SJSA1 (cell line): ENCODE data around the gene SNX8. TPM values are rescaled to one million over a fixed set of nuclear protein-coding genes. Genes with fewer than 3 reads are reported as not detected.

Source experiments
- DNase-seq, 2 experiments: peaks; one replicate each; pipeline ENCODE4 v3.0.0-alpha.2; 2015 to 2020; ENCODE audit warnings: low spot score in 2 of 2, low read depth in 1 of 2
- H3K27ac ChIP-seq: fragments of 250-450 bp; sonication (Bioruptor Pico); 2 replicates; pipeline ENCODE4 v1.5.1; 2020; ENCODE audit warnings: mild to moderate bottlenecking, moderate library complexity
- H3K27me3 ChIP-seq: fragments of 250-450 bp; sonication (Bioruptor Pico); replicated peaks from 2 replicates; pipeline ENCODE4 v1.5.1; 2020; ENCODE audit warnings: mild to moderate bottlenecking, moderate library complexity
- H3K36me3 ChIP-seq: fragments of 250-450 bp; sonication (Bioruptor Pico); 2 replicates; pipeline ENCODE4 v1.5.1; 2020; ENCODE audit warnings: mild to moderate bottlenecking
- H3K4me1 ChIP-seq: fragments of 250-450 bp; sonication (Bioruptor Pico); replicated peaks from 2 replicates; pipeline ENCODE4 v1.6.1; 2021; ENCODE audit warnings: mild to moderate bottlenecking
- H3K4me3 ChIP-seq: fragments of 250-450 bp; sonication (Bioruptor Pico); 2 replicates; pipeline ENCODE4 v1.5.1; 2020; ENCODE audit warnings: mild to moderate bottlenecking
- H3K9me3 ChIP-seq: fragments of 250-450 bp; sonication (Bioruptor Pico); replicated peaks from 2 replicates; pipeline ENCODE4 v1.5.1; 2020; ENCODE audit warnings: mild to moderate bottlenecking
- total RNA-seq: library from RNA; depleted of rRNA; stranded (reverse); fragments of >200 nt; shearing (Covaris generic); gene quantifications from 2 replicates; pipeline ENCODE4 v1.2.3, GENCODE V29; 2014

Gene SNX8
- total RNA-seq, 1 experiment from 2014 or later = 12.2 TPM

DNA sequence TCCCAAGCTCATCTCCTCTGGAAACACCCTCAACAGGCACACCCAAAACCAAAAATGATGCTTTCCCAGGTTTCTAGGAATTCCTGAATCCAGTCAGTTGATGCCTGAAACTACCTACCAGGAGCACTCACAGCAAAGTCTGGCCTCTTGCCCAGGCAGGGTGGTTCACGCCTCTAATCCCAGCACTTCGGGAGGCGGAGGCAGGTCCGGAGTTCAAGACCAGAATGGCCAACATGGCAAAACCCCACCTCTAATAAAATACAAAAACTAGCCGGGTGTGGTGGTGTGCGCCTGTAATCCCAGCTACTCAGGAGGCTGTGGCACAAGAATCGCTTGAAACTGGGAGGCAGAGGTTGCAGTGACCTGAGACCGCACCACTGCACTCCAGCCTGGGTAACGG, 83.4 kb downstream of the SNX8 start:
- Histone ChIP-seq H3K27me3 (no peaks in the 10 kb centered on the region), H3K4me3 (no peak overlapping the region), H3K27ac (no peak overlapping the region), H3K9me3 (no peaks in the 10 kb centered on the region), H3K4me1 (peaks cover 14% of the 10 kb centered on the region), H3K36me3 (peaks cover 67% of the 10 kb centered on the region)
- no peak for DNase-seq

DNA sequence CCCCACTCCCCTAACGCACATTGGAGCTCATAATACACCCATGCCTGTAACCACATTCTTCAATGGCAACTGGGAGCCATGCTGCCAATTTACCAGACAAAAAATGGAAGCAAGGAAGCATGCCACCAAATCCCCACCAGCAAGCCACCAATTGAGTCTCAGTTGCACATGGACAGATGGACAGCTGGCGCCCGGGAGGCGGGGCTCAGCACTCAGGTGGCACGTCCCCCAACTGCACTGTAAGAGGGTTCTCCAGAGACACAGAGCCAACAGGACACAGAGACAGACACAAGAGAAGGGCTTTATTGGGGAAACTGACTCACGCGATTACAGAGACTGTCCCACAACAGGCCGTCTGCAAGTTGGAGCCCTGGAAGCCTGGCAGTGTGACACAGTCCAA, 84.0 kb downstream of the SNX8 start:
- H3K27me3 ChIP-seq = no peaks in the 10 kb centered on the region
- H3K27ac ChIP-seq = no peak overlapping the region
- no peak for DNase-seq
- peaks cover 67% of the 10 kb centered on the region for H3K36me3 ChIP-seq
- peaks cover 14% of the 10 kb centered on the region for H3K4me1 ChIP-seq
- H3K9me3 ChIP-seq = no peaks in the 10 kb centered on the region
- H3K4me3 ChIP-seq = no peak overlapping the region

DNA sequence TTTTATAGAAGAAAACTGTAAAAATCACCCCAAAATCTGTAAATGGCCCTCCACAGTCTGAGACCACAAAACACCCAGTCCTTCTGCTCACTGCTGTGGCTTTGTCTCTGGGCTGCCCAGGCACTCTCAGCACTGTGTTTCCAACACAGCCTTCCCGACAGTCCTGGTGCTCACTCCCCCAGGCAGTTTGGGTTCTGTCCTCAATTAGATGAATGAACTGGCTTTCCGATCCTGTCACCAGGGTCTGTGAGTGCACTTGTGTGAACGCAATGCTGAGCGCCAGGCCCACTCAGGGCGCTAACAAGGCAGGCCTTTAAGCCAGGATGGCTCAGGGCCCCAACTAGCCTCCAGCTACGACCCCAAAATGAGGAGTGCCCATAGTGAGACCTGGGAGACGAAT, 84.8 kb downstream of the SNX8 start:
- Histone ChIP-seq H3K4me3 (no peak overlapping the region), H3K27me3 (no peaks in the 10 kb centered on the region), H3K27ac (no peak overlapping the region), H3K36me3 (peaks cover 60% of the 10 kb centered on the region), H3K9me3 (no peaks in the 10 kb centered on the region), H3K4me1 (peaks cover 14% of the 10 kb centered on the region)
- no peak for DNase-seq

DNA sequence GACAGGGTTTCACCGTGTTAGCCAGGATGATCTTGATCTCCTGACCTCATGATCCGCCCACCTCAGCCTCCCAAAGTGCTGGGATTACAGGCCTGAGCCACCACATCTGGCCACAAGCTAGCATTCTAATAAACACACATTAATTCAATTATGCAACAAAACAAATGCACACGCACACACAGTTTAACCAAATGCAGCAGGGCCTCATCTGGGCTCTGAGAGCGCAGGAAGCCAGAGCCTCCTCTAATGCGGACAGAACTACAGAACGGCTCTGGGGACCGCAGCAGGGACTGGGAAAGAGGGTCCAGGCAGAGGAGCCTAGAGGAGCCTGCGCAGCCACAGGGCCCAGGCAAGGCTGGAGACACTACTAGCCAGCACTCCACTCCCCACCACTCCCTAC, 85.3 kb downstream of the SNX8 start:
- H3K9me3 ChIP-seq = no peaks in the 10 kb centered on the region
- DNase-seq = no peak
- H3K27ac ChIP-seq = no peak overlapping the region
- no peaks in the 10 kb centered on the region for H3K27me3 ChIP-seq
- H3K36me3 ChIP-seq = peaks cover 57% of the 10 kb centered on the region
- no peak overlapping the region for H3K4me3 ChIP-seq
- H3K4me1 ChIP-seq = peaks cover 11% of the 10 kb centered on the region

DNA sequence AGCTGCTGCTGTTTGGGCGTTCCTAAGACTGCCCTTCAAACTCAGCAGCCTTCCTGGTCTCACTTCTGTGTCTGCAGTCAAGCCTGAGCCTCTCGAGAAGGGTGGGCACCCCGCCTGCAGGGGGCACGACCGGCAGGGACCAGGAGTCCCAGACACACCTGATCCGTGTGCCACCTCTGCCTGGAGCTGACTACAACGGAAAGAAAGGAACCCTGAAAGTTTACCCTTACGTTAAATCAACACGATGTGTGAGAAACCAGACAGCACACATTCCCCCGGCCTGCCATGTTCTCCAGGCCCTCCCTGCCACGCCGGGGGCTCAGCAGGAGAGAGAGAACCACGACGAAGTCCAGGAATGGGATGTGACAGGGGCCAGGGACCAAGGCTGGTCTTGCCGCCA, 86.5 kb downstream of the SNX8 start:
- H3K4me3 ChIP-seq = no peak overlapping the region
- no peaks in the 10 kb centered on the region for H3K9me3 ChIP-seq
- peaks cover 6% of the 10 kb centered on the region; the same call in 1 of the 2 replicates for H3K4me1 ChIP-seq
- no peaks in the 10 kb centered on the region for H3K27me3 ChIP-seq
- H3K36me3 ChIP-seq = peaks cover 64% of the 10 kb centered on the region
- H3K27ac ChIP-seq = no peak overlapping the region
- no peak for DNase-seq

DNA sequence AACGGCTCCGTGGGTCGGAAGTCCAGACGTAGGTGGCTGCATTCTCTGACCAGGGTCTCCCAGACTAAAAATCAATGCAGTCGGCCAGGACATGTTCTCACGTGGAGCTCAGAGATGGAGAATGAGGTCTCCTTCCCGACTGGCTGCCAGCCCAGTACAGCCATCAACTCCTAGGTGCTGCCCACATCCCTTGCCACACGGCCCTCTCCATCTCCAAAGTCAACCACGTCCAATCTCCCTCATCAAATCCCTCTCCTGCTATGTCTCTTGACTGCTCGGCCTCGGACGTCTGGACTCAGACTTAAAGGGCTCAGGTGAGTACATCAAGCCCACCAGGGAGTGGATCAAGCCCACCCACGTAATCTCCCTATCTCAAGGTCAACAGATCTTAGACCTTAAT, 88.4 kb downstream of the SNX8 start:
- H3K27ac ChIP-seq = no peak overlapping the region
- peaks cover 71% of the 10 kb centered on the region for H3K36me3 ChIP-seq
- no peaks in the 10 kb centered on the region for H3K9me3 ChIP-seq
- no peaks in the 10 kb centered on the region for H3K4me1 ChIP-seq
- no peaks in the 10 kb centered on the region for H3K27me3 ChIP-seq
- H3K4me3 ChIP-seq = no peak overlapping the region
- no peak for DNase-seq

DNA sequence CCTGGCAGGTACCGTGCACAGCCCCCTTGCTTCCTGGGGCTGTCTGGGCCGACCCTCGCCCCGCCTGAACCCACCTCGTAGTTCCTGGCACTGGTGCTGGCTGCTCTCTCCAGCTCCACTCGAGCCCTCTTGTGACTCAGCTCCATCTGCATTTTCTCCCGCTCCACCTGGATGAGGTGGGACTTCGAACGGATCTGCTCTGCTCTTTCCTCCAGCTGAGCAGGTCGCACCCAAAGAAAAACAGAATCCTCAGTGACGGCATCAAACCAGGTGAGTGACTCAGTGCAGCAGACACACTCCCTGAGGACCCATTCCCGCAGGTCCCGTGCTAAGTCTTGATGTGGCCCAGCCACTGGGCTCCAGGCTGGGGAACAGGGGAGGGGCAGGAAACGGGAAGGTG, 88.9 kb downstream of the SNX8 start:
- no peak overlapping the region for H3K27ac ChIP-seq
- no peak for DNase-seq
- H3K4me3 ChIP-seq = no peak overlapping the region
- no peaks in the 10 kb centered on the region for H3K27me3 ChIP-seq
- H3K9me3 ChIP-seq = no peaks in the 10 kb centered on the region
- peaks cover 71% of the 10 kb centered on the region for H3K36me3 ChIP-seq
- no peaks in the 10 kb centered on the region for H3K4me1 ChIP-seq

DNA sequence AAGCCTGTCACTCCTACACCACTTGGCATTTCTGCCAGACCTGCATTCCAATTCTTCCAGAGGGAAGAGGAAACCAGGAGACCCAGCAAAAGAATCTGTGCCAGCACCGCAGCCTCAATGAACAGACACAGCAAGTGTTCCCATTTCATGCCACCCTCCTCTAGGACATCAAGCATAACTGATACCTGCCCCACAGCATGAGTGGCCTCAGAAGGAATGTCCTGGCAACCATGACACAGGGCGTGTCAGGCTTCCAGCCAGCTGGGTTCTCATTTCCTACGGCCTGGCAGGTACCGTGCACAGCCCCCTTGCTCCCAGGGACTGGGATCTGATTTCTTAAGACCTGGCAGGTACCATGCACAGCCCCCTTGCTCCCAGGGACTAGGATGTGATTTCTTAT, 89.3 kb downstream of the SNX8 start:
- Histone ChIP-seq H3K4me1 (no peaks in the 10 kb centered on the region), H3K36me3 (peaks cover 71% of the 10 kb centered on the region), H3K27me3 (no peaks in the 10 kb centered on the region), H3K9me3 (no peaks in the 10 kb centered on the region), H3K27ac (no peak overlapping the region), H3K4me3 (no peak overlapping the region)
- no peak for DNase-seq

DNA sequence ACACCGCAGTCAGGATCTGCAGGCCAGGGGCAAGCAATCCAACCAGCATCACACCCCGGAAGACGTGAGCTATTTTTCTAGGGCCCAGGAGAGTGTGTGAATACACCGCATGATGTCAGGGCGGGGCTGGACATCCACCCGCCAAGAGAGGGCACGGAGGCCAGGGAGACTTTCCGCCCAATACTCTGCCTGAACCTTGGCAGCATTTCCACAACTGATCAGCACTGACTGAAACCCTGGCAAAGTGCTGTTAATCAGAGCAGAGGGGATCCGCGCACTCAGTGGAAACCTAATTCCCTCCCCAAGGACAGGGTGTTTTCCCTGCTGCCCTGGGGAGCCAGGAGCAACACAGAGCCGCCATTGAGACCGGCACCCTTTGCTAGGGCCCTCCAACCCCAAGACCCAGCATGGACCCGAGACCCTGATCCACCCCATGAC, 89.7 kb downstream of the SNX8 start:
- Histone ChIP-seq H3K4me1 (no peaks in the 10 kb centered on the region), H3K27ac (no peak overlapping the region), H3K4me3 (no peak overlapping the region), H3K36me3 (peaks cover 68% of the 10 kb centered on the region), H3K9me3 (no peaks in the 10 kb centered on the region), H3K27me3 (no peaks in the 10 kb centered on the region)
- no peak for DNase-seq

DNA sequence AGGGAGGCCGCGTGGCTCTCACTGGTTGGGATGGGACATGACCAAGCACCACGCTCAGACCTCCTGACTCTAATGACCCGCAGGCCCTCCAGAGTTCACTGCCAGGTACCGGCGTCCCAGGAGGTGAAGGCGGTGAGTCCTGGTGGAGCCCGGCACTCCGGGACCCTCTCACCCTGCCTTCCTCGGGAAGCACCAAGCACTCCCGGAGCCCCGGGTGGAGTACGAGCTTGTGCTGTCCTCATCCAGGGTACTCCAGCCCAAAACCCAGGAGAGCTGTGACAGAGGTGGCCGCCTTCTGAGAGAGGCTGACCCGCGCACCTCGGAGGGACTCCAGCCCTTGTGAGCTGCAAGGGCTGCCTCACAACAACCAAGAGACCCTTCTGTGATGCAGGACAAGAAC, 90.9 kb downstream of the SNX8 start:
- Histone ChIP-seq H3K36me3 (peaks cover 57% of the 10 kb centered on the region), H3K9me3 (no peaks in the 10 kb centered on the region)
- no peak for DNase-seq

DNA sequence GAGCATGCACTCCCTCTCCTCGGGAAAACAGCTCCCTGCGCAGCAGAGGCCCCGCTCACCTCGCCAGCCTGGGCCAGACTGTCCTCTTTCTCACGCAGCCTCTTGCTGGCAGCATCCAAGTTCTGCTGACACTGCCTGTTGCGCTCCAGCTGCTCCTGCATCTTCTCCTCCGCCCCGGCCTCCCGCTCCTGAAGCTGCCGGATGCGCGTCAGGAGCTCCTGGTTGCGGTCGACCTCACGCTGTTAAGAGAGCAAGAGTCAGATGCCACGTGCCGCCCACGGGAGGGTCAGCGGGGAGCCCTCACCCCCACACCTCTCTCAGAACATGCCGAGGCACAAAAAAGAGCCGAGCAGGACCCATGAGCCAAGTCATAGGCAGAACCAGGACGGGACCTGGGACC, 91.7 kb downstream of the SNX8 start:
- no peaks in the 10 kb centered on the region for H3K9me3 ChIP-seq
- peaks cover 60% of the 10 kb centered on the region for H3K36me3 ChIP-seq
- no peak for DNase-seq
- no peaks in the 10 kb centered on the region for H3K4me1 ChIP-seq
- H3K27ac ChIP-seq = no peak overlapping the region
- no peak overlapping the region for H3K4me3 ChIP-seq
- H3K27me3 ChIP-seq = no peaks in the 10 kb centered on the region

More for the DNA sequence above, 90.9 kb downstream of the SNX8 start:
- Histone ChIP-seq H3K4me3 (no peak overlapping the region), H3K4me1 (no peaks in the 10 kb centered on the region), H3K27me3 (no peaks in the 10 kb centered on the region), H3K27ac (no peak overlapping the region)

DNA sequence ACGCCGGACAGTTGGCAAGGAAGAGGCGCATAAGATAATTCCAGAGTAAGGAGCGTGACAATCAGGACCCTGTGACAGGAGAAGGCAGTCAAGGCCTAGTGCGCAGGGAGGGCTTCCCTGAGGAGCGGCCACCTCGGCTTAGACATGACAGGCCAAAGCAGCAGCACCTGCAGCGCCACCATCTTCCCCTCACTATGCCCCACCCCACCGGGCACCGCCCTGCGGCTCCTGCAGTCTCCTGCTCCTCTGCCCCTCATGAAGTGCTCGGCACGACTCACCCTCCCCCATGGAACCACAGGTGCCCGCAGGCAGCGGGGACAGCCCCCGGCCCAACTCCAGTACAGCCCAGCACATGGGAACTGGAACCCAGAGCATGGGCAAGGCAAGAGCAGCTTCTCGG, 93.3 kb downstream of the SNX8 start:
- H3K9me3 ChIP-seq = no peaks in the 10 kb centered on the region
- no peak for DNase-seq

DNA sequence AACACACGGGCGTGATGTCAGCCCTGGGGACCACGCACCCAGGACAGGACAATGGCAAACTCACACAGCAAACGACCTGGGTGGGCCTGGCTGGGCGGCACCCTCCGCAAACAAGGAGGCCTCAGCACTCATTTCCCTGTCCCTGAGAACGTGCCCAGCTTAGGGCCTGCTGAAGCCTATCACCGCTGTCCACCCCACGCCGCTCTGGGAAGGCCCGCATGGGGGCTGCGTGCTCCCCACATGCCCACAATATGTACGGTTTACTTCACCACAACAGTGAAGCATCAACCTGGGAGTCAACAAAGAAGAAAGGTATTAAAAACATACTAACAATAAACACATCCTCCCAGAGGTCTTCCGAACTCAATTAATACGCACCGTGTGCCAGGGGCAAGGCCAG, 93.7 kb downstream of the SNX8 start:
- H3K9me3 ChIP-seq = no peaks in the 10 kb centered on the region
- DNase-seq = no peak
- H3K4me3 ChIP-seq = no peak overlapping the region
- H3K27me3 ChIP-seq = no peaks in the 10 kb centered on the region
- H3K27ac ChIP-seq = no peak overlapping the region
- H3K36me3 ChIP-seq = peaks cover 59% of the 10 kb centered on the region
- no peaks in the 10 kb centered on the region for H3K4me1 ChIP-seq

More for the DNA sequence above, 93.3 kb downstream of the SNX8 start:
- Histone ChIP-seq H3K27ac (no peak overlapping the region), H3K4me1 (no peaks in the 10 kb centered on the region), H3K27me3 (no peaks in the 10 kb centered on the region), H3K36me3 (peaks cover 59% of the 10 kb centered on the region), H3K4me3 (no peak overlapping the region)

DNA sequence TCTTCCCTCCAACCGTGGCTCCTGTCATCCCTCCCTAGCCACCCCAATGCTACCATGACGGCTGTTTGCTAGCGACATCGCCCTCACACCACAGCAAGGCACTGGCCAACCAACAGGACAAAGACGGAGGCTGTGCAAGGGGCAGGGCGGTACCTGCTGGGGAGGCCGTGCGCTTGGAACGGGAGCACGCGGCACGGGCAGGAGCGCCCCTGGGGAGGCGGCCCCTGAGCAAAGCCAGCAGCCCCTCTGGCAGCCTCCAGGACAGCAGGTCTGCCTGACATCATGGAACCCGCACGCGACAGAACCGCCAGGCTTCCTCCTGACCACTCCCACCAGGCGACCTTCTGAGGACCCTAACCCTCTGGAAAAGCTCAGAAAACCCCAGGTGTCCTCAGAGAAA, 94.2 kb downstream of the SNX8 start:
- DNase-seq = no peak
- Histone ChIP-seq H3K9me3 (no peaks in the 10 kb centered on the region), H3K4me1 (no peaks in the 10 kb centered on the region), H3K27me3 (no peaks in the 10 kb centered on the region), H3K4me3 (no peak overlapping the region), H3K27ac (no peak overlapping the region), H3K36me3 (peaks cover 59% of the 10 kb centered on the region)

DNA sequence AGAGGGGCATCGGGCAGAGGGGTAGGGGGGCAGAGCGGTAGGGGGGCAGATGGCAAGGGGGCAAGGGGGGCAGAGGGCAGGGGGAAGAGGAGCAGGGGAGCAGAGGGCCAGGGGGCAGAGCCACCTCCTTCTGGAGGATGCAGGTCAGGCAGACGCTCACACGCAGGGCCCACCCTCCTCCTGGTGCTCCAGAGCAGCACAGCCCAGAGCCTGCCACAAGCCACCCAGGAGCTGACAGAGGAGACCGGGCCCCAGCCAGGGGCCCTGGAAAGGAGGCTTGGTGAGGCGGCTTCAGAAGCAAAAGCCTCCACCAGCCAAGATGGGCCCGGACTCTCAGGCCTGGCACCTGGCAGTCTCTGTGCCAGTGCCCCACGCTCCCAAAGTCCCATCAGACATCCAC, 94.6 kb downstream of the SNX8 start:
- no peaks in the 10 kb centered on the region for H3K9me3 ChIP-seq
- H3K4me1 ChIP-seq = no peaks in the 10 kb centered on the region
- H3K27ac ChIP-seq = no peak overlapping the region
- H3K27me3 ChIP-seq = no peaks in the 10 kb centered on the region
- DNase-seq = no peak
- H3K36me3 ChIP-seq = peaks cover 63% of the 10 kb centered on the region
- H3K4me3 ChIP-seq = no peak overlapping the region
